HG03469 (cell line): Measurements from ENCODE around the gene IKZF3.
"Not testable (repeated sequence)": the region's sequence is repeated elsewhere in the genome, so short reads cannot be mapped to it uniquely, and the experiment has no call there.

ENCODE experiments used
- ATAC-seq: cut with Tn5 transposase; IDR thresholded peaks from one replicate; pipeline ENCODE4 v1.9.1; 2021; ENCODE audit warnings: mild to moderate bottlenecking, moderate library complexity, moderate number of reproducible peaks; ENCODE audit not compliant: unreplicated experiment

IKZF3 gene

DNA sequence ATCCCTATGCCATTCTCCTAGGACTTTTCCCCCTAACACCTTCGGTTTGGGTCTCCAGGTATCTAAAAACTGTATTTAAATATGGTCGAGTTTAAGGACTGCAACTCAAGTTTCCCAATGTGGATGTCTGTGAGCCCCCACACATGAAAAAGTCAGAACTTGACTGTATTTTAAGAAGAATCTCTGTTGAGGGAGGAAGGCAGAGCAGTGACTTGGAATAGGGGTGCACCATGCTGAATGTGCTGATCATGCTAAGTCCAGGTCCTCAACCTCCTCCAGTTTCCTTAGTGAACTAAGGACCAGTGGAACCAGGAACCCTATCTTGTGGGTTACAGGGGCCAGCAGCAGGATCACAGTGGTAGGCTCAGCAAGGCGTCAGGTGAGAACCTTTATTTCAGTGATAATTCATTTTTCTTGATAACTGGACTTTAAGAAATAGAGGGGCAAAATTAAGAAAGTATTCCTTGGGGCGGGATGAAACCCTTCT lies 106.9 kb downstream of the IKZF3 start:
- ATAC-seq, result no peak

- ATAC-seq, result no peak
Observed at GRCh38 chr17:39756380-39757079, 107.6 kb downstream of the IKZF3 start.

GRCh38 chr17:39755554-39756379 lies 108.3 kb downstream of the IKZF3 start:
- no peak for ATAC-seq

DNA sequence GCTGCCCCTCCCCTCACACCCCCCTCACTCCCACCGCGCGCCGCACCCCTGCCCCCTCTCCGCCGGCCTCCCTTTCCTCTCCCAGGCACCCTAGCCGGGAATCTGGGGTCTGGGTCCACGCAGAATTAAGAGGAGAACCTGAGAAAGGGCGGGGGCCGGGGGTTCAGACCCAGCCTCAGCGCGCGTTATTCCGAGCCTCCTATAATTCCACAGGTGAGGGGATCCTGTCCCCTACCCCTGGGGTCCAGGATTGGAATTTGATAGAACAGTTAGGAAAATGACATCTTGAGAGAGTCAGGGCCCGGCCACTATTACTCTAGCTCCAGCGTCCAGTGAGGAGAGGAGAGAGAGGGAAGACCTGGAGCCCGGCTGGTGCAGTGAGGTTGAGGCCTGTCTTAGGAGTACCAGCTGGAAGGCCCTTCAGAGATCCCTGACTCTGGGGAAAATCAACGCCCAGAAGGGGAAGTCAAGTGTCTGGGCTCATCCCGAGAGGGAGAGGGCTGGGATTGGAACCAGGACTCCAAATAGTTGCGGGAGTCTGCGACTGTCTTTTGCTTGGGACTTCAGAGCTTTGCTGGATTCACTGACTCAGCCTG lies 109.1 kb downstream of the IKZF3 start:
- no peak for ATAC-seq

DNA sequence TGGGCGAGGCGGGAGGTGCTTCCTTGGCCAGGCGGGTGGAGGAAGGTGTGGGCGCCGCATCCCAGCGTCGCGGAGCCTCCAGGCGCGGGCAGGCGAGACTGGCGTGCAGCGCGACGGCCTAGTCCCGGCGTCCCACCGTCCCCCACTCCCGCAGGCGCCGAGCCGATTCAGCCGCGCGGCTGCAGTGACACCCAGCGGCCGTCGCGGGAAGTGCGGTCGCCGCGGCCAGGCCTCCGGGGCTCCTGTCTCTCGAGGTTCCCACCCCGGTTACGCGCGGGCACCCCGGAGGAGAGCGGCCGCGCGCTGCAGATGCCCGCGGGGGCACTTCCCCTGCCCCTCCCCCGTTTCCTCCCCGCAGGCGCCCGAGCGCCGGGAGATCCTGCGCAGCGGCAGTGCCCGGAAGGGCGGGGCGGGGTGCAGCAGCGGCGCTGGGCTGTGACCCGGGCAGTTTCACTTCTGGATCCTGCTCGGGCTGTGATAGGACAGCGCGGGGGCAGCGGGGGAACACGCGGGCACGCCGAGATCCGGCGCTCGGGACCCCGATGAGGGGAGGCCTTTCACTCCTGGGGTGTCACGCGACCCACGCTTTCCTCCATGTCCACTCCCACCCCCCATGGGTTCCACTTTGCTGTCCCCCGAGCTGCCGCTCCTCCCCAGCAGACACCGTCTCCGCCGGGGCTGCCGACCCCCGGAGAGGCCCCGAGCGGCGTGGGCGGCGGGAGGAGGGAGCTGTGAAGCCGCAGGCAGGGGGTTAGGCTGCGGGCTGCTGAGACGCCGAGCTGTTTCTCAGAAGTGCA lies 109.8 kb downstream of the IKZF3 start:
- ATAC-seq, result peak; percentile 47

GRCh38 chr17:39753514-39754160 lies 110.5 kb downstream of the IKZF3 start:
- ATAC-seq, result peak; percentile 8

DNA sequence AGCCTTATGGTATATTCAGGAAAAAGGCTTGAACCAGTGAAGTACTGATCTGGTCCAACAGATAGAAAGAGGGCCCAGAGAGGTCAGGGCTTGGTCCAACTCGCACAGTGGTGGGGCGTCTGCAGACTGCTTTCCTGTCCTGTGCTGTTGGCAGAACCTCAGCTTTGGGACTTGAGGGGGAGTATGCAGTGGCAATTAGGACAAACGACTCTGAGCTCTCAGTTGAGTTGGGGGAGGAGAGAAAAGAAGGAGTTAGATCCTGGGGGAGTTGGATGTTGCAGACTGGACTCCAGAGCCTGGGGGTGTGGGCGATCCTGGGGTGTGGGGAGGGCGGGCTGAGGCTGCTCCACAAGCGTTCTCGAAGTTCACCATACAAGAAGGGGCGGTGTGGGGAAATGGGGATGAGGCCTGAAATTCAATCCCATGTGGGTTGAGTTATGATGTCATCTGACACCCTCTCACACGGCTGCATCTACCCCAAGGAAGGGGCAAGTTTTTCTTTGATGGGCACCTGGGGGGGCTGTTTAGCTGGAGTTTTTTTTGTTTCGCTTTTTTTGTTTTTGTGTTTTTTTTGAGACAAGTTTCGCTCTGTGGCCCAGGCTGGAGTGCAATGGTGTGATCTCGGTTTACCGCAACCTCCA lies 111.8 kb downstream of the IKZF3 start:
- no peak for ATAC-seq

- ATAC-seq, result no peak
Observed at GRCh38 chr17:39751637-39752036, 112.5 kb downstream of the IKZF3 start.

DNA sequence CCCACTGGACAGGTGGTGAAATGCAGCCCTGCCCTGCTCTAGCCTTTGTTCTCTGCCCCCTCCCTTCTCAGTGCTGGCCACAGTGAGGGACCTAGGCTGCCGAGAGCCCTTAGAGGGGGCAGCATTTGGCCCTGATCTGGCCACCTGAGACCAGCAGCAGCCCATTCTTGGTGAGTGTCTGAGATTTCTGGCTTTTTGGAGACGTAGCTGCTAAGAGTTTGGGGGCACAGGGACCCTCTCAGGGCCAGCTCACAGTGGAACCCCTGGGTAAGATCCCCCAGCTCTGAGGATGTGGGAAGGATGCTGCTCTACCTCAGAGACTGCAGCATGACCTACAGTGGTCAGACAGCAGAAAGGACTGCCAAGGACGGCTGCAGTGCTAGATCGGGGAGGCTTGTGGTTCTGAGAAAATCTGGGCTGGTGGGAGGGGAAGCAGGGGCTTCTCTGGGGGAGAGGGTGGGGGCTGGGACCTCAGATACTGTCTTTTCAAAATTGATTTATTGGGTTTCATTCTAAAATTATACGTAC lies 113.0 kb downstream of the IKZF3 start:
- ATAC-seq, result no peak

GRCh38 chr17:39750131-39751015 lies 113.7 kb downstream of the IKZF3 start:
- no peak for ATAC-seq

GRCh38 chr17:39748444-39749034 lies 115.6 kb downstream of the IKZF3 start:
- not testable (repeated sequence) for ATAC-seq

DNA sequence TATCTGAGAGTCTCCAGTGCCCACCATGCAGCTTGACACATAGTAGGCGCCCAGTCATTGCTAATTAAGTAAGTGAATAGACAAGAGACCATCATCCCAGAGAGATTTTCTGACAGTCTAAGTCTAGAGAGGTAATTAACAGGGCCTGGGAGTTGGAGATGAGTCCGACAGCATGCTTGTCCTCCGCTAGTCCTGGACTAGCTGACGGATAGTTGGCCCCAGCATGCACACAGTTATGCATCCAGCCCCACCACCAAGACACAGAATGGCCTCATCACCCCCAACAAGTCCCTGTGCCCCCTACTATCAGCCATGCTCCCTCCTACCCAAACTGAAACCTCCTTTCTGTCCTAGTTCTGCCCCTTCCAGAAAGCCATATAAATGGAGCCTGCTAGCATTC lies 116.4 kb downstream of the IKZF3 start:
- no peak for ATAC-seq

DNA sequence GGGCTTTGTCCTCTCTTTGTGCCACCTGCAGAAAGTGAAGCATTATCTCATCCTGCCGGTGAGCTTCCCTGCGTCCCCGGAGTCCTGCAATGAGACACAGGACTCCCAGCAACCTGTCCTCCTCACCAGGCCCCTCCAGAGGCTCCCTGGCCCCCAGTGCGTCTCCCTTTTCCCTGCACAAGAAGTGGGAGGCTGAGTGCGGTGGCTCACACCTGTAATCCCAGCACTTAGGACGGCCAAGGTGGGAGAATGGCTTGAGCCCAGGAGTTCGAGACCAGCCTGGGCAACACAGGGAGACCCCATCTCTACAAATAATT lies 118.0 kb downstream of the IKZF3 start:
- ATAC-seq, result no peak

DNA sequence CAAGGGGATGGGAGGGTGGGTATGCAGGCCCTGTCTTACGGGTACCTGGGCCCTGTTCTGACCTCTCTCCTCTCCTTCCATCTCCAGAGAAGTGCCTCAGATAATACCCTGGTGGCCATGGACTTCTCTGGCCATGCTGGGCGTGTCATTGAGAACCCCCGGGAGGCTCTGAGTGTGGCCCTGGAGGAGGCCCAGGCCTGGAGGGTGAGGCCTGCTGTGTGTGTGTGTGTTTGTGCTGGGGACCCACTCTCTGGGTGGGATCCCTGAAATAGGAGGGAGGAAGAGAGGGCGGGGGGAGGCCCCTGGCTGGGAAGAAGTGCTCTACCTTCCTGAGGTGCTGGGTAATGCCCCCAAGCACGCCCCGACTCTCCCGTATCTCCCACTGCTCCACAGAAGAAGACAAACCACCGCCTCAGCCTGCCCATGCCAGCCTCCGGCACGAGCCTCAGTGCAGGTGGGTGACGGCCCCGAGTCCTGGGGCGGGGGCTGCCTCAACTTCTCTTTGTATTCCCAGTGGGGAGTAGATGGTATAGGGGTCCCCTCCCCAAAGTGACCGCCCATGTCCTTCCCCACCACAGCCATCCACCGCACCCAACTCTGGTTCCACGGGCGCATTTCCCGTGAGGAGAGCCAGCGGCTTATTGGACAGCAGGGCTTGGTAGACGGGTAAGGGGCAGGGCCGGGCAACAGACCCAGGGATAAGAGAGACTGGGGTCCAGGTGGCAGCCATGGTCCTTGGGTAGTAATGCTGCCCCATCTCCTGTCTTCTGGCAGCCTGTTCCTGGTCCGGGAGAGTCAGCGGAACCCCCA lies 118.6 kb downstream of the IKZF3 start:
- ATAC-seq, result no peak

- ATAC-seq, result no peak
Observed at GRCh38 chr17:39744836-39745215, 119.3 kb downstream of the IKZF3 start.

DNA sequence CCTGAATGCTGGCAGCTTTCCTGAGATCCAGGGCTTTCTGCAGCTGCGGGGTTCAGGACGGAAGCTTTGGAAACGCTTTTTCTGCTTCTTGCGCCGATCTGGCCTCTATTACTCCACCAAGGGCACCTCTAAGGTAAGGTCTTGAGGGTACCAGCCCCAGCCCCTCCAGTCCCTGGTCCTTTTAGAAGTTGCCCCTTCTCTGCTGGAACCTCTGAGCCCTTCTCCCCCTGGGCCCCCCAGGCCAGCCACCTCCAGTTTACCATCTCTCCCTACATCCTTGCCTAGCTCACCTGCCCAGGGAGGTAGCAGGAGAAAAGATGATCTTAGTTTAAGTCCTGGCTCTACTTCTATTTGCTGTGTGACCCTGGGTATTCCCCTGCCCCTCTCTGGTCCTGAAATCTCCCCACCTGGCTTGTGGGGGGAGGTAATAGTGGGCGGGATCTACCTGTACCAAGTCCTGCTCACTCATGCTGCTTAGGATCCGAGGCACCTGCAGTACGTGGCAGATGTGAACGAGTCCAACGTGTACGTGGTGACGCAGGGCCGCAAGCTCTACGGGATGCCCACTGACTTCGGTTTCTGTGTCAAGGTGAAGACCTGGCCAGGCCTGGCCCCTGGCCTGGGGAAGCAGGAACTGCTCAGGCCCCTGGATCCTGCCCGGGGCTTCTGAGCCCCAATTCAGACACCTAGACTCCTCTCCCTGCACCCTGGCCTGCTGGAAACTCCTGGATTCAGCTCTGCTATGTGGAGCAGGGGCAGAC lies 119.9 kb downstream of the IKZF3 start:
- no peak for ATAC-seq

DNA sequence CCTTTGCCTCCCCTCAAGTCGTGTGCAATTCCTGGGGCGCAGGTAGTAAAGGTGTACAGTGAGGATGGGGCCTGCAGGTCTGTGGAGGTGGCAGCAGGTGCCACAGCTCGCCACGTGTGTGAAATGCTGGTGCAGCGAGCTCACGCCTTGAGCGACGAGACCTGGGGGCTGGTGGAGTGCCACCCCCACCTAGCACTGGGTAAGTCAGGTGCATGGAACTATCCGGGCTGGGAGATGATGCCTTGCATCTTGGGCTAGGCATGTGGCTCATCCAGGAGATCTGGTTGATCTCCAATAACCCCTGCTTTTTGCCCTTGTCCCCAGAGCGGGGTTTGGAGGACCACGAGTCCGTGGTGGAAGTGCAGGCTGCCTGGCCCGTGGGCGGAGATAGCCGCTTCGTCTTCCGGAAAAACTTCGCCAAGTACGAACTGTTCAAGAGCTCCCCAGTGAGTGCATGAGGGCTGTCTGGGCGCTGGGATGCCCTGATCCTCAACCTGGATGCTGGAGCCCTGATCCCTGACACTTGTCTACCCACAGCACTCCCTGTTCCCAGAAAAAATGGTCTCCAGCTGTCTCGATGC lies 121.2 kb downstream of the IKZF3 start:
- no peak for ATAC-seq
